ENCODE results near the gene MPV17L2.
A peak's percentile ranks its signal among the peaks of the same experiment; 100 is the strongest.

The MPV17L2 gene

GRCh38 chr19:18160971-18161635, 31.9 kb upstream of the MPV17L2 start:
- peak; percentile 61 for DNase-seq (ENCODE audit: low read depth)

- no peak for DNase-seq (ENCODE audit: low read depth)
Observed at GRCh38 chr19:18161636-18162002, 31.4 kb upstream of the MPV17L2 start.

GRCh38 chr19:18164072-18164471, 28.9 kb upstream of the MPV17L2 start:
- DNase-seq (ENCODE audit: low read depth): no peak

- no peak for DNase-seq (ENCODE audit: low read depth)
Observed at GRCh38 chr19:18165794-18166544, 27.0 kb upstream of the MPV17L2 start.

GRCh38 chr19:18167011-18167410, 26.0 kb upstream of the MPV17L2 start:
- no peak for DNase-seq (ENCODE audit: low read depth)

- DNase-seq (ENCODE audit: low read depth): no peak
Observed at GRCh38 chr19:18167975-18168645, 24.9 kb upstream of the MPV17L2 start.

GRCh38 chr19:18168673-18169381, 24.2 kb upstream of the MPV17L2 start:
- DNase-seq (ENCODE audit: low read depth): no peak

- DNase-seq (ENCODE audit: low read depth): no peak
Observed at GRCh38 chr19:18170714-18171255, 22.2 kb upstream of the MPV17L2 start.

GRCh38 chr19:18171605-18172327, 21.3 kb upstream of the MPV17L2 start:
- no peak for DNase-seq (ENCODE audit: low read depth)

- no peak for DNase-seq (ENCODE audit: low read depth)
Observed at GRCh38 chr19:18172331-18173053, 20.5 kb upstream of the MPV17L2 start.

GRCh38 chr19:18173054-18173571, 19.9 kb upstream of the MPV17L2 start:
- no peak for DNase-seq (ENCODE audit: low read depth)

- no peak for DNase-seq (ENCODE audit: low read depth)
Observed at GRCh38 chr19:18173572-18174288, 19.3 kb upstream of the MPV17L2 start, which contains the start of gene IFI30. Gene IFI30 (plus strand): TSS chr19:18173813. CDS start chr19:18173842, 29 bp downstream.

GRCh38 chr19:18174983-18175382, 18.0 kb upstream of the MPV17L2 start:
- DNase-seq (ENCODE audit: low read depth): no peak

GRCh38 chr19:18176367-18177310, 16.4 kb upstream of the MPV17L2 start:
- no peak for DNase-seq (ENCODE audit: low read depth)

GRCh38 chr19:18179957-18180356, 13.1 kb upstream of the MPV17L2 start:
- DNase-seq (ENCODE audit: low read depth): no peak

GRCh38 chr19:18183529-18183928, 9.5 kb upstream of the MPV17L2 start:
- no peak for DNase-seq (ENCODE audit: low read depth)

- DNase-seq (ENCODE audit: low read depth): no peak
Observed at GRCh38 chr19:18185538-18185937, 7.5 kb upstream of the MPV17L2 start.

- no peak for DNase-seq (ENCODE audit: low read depth)
Observed at GRCh38 chr19:18190278-18190677, 2.7 kb upstream of the MPV17L2 start.

- DNase-seq (ENCODE audit: low read depth): no peak
Observed at GRCh38 chr19:18191640-18192062, 1.4 kb upstream of the MPV17L2 start.
